ENCODE data around the gene DEXI.

Gene DEXI

GRCh38 chr16:10897134-10897533 is 45.1 kb downstream of the DEXI start:
- H3K4me3 ChIP-seq (ENCODE audit: low read depth, low read length), result no peak overlapping the region
- in situ Hi-C loops (cut with HindIII; ENCODE audit: low sequenced_read_pairs), result no loop called here
- DNase-seq (ENCODE audit: low read depth), result no peak
- no peak for TF ChIP-seq CTCF (IDR thresholded peaks at IDR 0.05; ENCODE audit: low read depth, low read length, missing control alignments)

- TF ChIP-seq CTCF (IDR thresholded peaks at IDR 0.05; ENCODE audit: low read depth, low read length, missing control alignments), result no peak
- H3K4me3 ChIP-seq (ENCODE audit: low read depth, low read length), result no peak overlapping the region
- DNase-seq (ENCODE audit: low read depth), result no peak
- in situ Hi-C loops (cut with HindIII; ENCODE audit: low sequenced_read_pairs), result no loop called here
Observed at GRCh38 chr16:10896723-10897122, 45.5 kb downstream of the DEXI start.

- no peak overlapping the region for H3K4me3 ChIP-seq (ENCODE audit: low read depth, low read length)
- DNase-seq (ENCODE audit: low read depth), result no peak
- TF ChIP-seq CTCF (IDR thresholded peaks at IDR 0.05; ENCODE audit: low read depth, low read length, missing control alignments), result no peak
- in situ Hi-C loops (cut with HindIII; ENCODE audit: low sequenced_read_pairs), result no loop called here
Observed at GRCh38 chr16:10896165-10896564, 46.1 kb downstream of the DEXI start.

- no peak for TF ChIP-seq CTCF (IDR thresholded peaks at IDR 0.05; ENCODE audit: low read depth, low read length, missing control alignments)
- peak; percentile 16 for DNase-seq (ENCODE audit: low read depth)
- in situ Hi-C loops (cut with HindIII; ENCODE audit: low sequenced_read_pairs), result no loop called here
- no peak overlapping the region for H3K4me3 ChIP-seq (ENCODE audit: low read depth, low read length)
Observed at GRCh38 chr16:10895053-10895946, 47.0 kb downstream of the DEXI start.

- no peak for TF ChIP-seq CTCF (IDR thresholded peaks at IDR 0.05; ENCODE audit: low read depth, low read length, missing control alignments)
- in situ Hi-C loops (cut with HindIII; ENCODE audit: low sequenced_read_pairs), result no loop called here
- no peak overlapping the region for H3K4me3 ChIP-seq (ENCODE audit: low read depth, low read length)
- DNase-seq (ENCODE audit: low read depth), result no peak
Observed at GRCh38 chr16:10892782-10893318, 49.4 kb downstream of the DEXI start.

- H3K4me3 ChIP-seq (ENCODE audit: low read depth, low read length), result no peak overlapping the region
- no peak for DNase-seq (ENCODE audit: low read depth)
- in situ Hi-C loops (cut with HindIII; ENCODE audit: low sequenced_read_pairs), result no loop called here
- TF ChIP-seq CTCF (IDR thresholded peaks at IDR 0.05; ENCODE audit: low read depth, low read length, missing control alignments), result no peak
Observed at GRCh38 chr16:10889855-10890254, 52.4 kb downstream of the DEXI start.

Data from astrocyte of the cerebellum (primary cell).